Hair follicular keratinocyte (primary cell): ENCODE data around the gene COPS6. TPM values are rescaled to one million over a fixed set of nuclear protein-coding genes. Genes with fewer than 3 reads are reported as not detected.

Source experiments
- total RNA-seq: library from RNA; depleted of rRNA; stranded (reverse); fragments of >200 nt; gene quantifications from 2 replicates; pipeline ENCODE4 v1.2.3, GENCODE V29; 2015

COPS6 gene
- 52.7 and 64.4 TPM in 2 replicates for total RNA-seq

DNA sequence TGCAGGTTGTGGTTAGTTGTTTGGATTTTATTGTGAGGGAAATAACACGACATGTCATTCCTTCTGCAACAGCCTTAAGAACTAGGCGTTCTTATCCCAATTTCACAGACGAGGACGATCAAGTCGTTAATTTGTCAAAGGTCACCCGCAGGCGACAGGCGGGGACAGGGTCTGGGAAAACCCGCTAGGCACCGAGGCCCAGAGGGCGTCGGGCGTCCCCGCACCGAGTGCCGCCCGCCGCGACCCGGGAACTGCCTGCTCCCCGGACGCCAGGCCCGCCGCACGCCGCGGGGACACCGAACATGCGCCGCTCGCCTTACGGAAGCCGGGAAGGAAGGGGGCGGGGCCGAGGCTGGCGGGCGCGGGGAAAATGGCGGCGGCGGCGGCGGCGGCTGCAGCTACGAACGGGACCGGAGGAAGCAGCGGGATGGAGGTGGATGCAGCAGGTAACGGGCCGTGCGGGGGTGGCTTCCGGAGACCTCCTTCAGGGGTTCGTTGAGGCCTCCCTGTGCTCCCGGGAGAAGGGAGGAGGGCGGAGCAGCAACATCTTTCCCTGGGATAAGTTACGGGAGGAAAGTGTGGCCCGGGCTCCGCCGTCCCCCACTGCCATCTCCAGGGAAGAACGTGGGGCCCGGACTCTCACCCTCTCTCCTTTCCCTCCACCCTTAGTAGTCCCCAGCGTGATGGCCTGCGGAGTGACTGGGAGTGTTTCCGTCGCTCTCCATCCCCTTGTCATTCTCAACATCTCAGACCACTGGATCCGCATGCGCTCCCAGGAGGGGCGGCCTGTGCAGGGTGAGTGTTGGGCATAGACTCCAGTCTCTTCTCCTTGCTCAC lies at the start of gene COPS6:
Gene COPS6, plus strand, starts transcription at position 349 of the 837 bp plus-strand sequence. Its CDS starts 22 bp downstream, at position 371.

DNA sequence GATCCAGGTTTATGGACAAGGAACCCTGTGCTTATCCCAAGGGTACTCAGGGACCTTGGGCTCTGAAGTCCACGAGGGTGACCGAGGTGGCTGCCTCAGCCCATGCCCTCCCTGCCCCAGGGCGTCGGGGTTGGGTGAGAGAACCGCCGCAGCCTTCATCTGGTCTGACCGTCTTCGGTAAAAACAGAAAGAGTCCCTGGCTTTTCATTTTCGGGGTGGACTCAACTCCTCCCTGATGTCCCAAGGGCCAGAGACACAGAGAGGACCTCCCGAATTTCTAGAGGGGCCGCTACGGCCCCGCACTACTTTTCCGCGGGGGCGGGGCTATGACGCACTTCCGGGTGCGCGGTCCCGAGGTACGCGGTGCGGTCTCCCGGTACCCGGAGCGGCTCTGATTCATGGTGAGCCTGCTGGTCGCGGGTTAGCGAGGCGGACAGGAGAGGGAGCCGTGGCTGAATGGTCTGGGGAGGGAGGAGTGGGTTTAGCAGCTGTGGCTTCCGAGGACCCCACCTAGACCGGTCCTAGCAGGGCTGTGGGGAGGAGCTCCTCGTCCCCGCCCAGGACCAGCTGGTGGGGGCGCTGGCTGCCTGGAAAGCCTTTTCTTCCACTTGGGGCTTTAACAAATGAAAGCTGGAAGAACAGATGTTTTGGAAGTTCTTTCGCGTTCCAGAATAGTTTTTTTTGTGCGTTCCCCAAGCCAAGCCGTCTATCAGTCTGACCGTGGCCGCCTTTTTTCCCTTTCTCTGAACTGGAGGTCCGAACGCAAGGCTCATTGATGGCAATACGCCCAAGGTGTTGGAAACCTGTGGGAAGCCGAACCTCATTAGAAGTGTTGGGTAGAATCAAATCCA lies 39.1 kb upstream of the COPS6 start, which contains the start of gene ZSCAN21:
Gene ZSCAN21, plus strand, starts transcription at position 334 of the 851 bp plus-strand sequence. CDS start 7,233 bp downstream, outside the sequence.

DNA sequence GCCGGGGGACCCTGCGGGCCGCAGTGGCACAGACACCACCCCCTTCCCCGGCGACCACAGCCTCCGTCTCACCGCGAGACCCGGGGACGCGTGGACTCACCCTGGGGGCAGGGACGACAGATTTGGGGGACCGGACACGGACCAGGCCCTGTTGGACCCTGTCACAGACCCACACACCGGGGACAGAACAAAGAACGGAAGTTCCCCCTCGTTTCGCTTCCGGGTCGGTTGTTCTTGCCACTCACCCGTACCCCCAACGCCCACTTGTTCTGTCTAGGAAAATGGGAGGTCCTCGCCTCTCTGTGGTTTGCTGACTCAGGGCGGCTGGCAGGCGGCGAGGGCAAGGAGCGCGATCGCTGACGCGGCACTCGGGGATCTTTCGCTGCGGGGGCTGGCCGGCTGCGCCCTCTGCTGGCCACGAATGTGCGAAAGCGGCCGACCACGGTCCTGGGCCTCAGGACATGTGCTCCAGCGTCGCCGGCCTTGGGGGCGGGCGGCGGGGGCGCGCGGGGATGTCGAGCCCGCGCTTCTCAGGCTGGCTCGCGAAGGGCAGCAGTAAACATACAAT lies 7.2 kb upstream of the COPS6 start, which contains the start of gene ZNF3:
Gene ZNF3, minus strand, starts transcription at position 189 of the 568 bp plus-strand sequence. CDS start 4,366 bp downstream, outside the sequence.

DNA sequence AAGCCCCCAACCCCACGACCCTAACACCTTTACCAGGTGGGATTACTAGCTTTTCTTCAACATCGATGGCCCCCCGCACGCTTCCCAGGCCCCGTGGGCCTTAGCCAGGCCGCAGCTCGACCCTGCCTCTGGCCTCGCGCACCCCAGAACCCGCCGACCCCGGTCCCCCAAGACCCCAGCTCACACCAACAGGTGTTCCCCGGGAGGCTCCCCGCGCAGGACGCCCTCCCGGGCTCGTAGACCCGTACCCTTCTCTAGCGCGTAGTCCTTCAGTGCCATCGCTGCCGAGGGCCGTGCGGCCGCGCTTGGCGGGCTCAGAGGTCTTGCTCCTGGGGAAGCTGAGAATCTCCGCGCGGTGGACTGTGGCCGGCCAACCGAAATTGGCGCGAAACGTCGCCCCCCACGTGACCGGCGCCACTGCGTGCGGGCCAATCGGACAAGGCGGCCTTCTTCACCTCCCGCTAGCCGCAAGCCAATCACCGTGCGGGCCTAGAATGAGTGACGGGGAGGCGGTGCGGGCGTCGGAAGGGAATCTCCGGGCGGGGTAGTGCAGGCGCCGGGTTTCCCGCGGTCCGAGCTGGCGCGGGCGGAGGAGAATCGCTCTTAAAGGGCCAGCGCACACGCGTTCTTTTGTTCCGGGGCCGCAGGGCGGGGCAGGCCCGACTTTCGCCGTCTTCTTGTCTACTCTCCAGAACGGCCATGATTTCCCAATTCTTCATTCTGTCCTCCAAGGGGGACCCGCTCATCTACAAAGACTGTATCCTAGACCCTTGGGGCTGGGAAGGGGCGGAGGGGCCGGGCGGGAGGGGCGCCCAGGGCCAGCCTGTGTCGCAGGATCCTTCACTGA lies 12.5 kb downstream of the COPS6 start, which contains the start of the genes AP4M1 and MCM7:
Gene AP4M1, plus strand, starts transcription at position 628 of the 847 bp plus-strand sequence. Its CDS starts 72 bp downstream, at position 700.
Gene MCM7, minus strand, starts transcription at position 382 of the 847 bp plus-strand sequence. Its CDS starts 103 bp downstream, at position 279.

DNA sequence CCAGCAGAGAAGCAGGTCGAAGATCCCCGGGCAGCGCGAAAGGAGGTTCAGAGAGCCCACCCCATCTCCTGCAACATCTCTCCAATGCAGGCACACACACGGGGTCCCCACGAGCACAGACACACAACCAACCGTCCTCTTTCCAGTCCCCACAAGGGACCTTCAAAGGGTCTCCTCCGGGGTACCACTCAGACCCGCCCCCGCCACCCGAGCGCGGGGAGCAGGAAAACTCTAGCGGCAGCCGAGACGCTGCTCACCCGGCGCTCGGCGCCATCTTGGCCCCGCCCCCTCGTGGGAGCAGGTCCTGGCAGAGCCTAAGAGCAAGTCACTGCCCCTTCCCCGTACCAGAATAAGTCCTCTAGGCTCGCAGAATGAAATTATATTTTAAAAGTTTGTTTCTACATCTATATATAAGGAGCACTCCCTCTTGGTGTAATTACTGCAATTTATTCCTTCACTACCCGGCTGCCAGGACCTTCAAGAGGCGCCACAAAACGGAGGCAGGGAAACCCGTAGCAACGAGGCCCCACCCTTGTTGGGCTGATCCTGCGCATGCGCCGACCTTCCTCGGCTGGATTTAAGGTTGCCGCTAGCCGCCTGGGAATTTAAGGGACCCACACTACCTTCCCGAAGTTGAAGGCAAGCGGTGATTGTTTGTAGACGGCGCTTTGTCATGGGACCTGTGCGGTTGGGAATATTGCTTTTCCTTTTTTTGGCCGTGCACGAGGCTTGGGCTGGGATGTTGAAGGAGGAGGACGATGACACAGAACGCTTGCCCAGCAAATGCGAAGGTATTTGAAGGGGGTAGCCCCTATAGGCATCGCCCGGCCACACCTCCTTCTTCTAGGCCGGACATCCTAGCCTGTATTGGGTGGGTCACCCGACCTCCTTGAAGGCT lies 30.6 kb downstream of the COPS6 start, which contains the start of the genes CNPY4 and TAF6:
Gene CNPY4, plus strand, starts transcription at position 563 of the 898 bp plus-strand sequence. Its CDS starts 111 bp downstream, at position 674.
Gene TAF6, minus strand, starts transcription at position 287 of the 898 bp plus-strand sequence. CDS start 5,149 bp downstream, outside the sequence.

DNA sequence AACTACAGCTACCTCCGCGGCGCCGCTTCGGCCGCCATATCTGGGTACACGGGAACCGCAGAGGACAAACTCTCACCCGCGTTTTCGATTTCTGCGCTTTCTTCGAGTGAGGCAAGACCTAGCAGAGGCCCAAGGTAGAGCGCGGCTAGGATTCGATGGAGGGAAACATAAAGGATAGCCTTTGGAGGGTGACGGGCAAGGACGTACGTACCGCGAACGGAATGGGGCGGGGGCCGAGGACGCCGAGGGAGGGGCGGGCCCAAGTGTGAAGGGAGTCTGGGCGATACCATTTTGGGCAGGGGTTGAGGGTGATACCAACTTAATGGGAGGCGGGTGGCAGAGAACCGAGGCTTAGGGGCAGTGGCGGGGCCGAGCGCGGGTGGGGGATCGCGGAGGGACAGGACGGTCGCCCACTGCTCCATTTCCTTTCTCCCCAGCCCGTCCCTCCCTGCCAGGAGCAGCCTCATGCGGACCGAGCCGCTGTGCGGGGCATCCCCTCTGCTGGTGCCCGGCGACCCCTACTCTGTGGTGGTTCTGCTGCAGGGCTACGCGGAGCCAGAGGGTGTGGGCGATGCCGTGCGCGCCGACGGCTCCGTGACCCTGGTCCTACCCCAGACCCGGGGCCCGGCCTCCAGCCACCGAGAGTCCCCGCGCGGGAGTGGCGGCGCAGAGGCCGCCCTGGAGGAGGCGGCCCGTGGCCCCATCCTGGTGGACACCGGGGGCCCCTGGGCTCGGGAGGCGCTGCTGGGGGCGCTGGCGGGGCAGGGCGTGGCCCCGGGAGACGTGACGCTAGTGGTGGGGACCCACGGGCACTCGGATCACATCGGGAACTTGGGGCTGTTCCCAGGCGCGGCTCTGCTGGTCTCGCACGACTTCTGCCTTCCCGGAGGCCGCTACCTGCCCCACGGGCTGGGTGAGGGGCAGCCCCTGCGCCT lies 38.4 kb downstream of the COPS6 start, which contains the start of gene MBLAC1:
Gene MBLAC1, plus strand, starts transcription at position 37 of the 935 bp plus-strand sequence. Its CDS starts 429 bp downstream, at position 466.

Other genes starting within 250 kb of the COPS6 start
- not detected in 2 replicates for gene OR2AE1, start 211.9 kb upstream of the COPS6 start, total RNA-seq
- gene TRIM4, start 169.4 kb upstream of the COPS6 start, total RNA-seq: 12.5 and 21.3 TPM in 2 replicates
- not detected in 2 replicates for gene GJC3, start 159.3 kb upstream of the COPS6 start, total RNA-seq
- gene AZGP1, start 112.9 kb upstream of the COPS6 start, total RNA-seq: 0.39 TPM in 1 of 2 replicates, not detected in the other
- 18.6 and 21.3 TPM in 2 replicates for gene ZKSCAN1, start 73.4 kb upstream of the COPS6 start, total RNA-seq
- 9.1 and 10.7 TPM in 2 replicates for gene ZSCAN21, start 39.2 kb upstream of the COPS6 start, total RNA-seq
- 10.3 and 11.4 TPM in 2 replicates for gene ZNF3, start 7.2 kb upstream of the COPS6 start, total RNA-seq
- gene MCM7, start 12.4 kb downstream of the COPS6 start, total RNA-seq: 63.3 and 194 TPM in 2 replicates
- gene AP4M1, start 12.7 kb downstream of the COPS6 start, total RNA-seq: 8.4 and 12.8 TPM in 2 replicates
- 59.5 and 65.9 TPM in 2 replicates for gene TAF6, start 30.4 kb downstream of the COPS6 start, total RNA-seq
- gene CNPY4, start 30.7 kb downstream of the COPS6 start, total RNA-seq: 10.3 and 11.2 TPM in 2 replicates
- 1.2 and 1.8 TPM in 2 replicates for gene MBLAC1, start 38.0 kb downstream of the COPS6 start, total RNA-seq
- gene LAMTOR4, start 59.9 kb downstream of the COPS6 start, total RNA-seq: 135 and 222 TPM in 2 replicates
- 8.4 and 9.6 TPM in 2 replicates for gene TRAPPC14, start 69.8 kb downstream of the COPS6 start, total RNA-seq
- 3.0 and 3.5 TPM in 2 replicates for gene GAL3ST4, start 79.6 kb downstream of the COPS6 start, total RNA-seq
- 0.30 and 1.1 TPM in 2 replicates for gene GPC2, start 88.4 kb downstream of the COPS6 start, total RNA-seq
- 0.04 TPM in 1 of 2 replicates, not detected in the other for gene STAG3, start 88.9 kb downstream of the COPS6 start, total RNA-seq
- not detected in 2 replicates for gene PVRIG, start 131.0 kb downstream of the COPS6 start, total RNA-seq
- gene SPDYE3, start 218.7 kb downstream of the COPS6 start, total RNA-seq: not detected in 2 replicates